Body of pancreas (tissue), 4 donors: ENCODE results near the gene ZNF70.
"Not testable (repeated sequence)": the region's sequence is repeated elsewhere in the genome, so short reads cannot be mapped to it uniquely, and the experiment has no call there.

ENCODE experiments used
- CTCF ChIP-seq, 7 experiments: fragments of 450-650 bp in 4 of 7; fragments of 200-600 bp in 3 of 7; sonication (generic) in 3 of 7; IDR thresholded peaks; one replicate each; pipeline ENCODE4 v1.5.1; 2016 to 2019; ENCODE audit warnings: antibody characterized with exemption in 7 of 7
- POLR2A ChIP-seq, 3 donors: fragments of 450-650 bp; IDR thresholded peaks; one replicate each; pipeline ENCODE4 v1.6.1; 2016; ENCODE audit warnings: antibody characterized with exemption in 3 of 3, mild to moderate bottlenecking in 2 of 3

- not testable (repeated sequence) for TF ChIP-seq CTCF, POLR2A (IDR thresholded peaks at IDR 0.05)
Measured at GRCh38 chr22:23728108-23728507, 22.8 kb downstream of the ZNF70 start.
